Upper lobe of right lung (tissue), 1 donor: ENCODE data around the gene SLC23A2. TPM values are rescaled to one million over a fixed set of nuclear protein-coding genes. Genes with fewer than 3 reads are reported as not detected.

Experiments
- ATAC-seq: fragments of 200-7000 bp; cut with Tn5 transposase; one replicate; pipeline ENCODE4 v1.9.1; 2020; ENCODE audit warnings: mild to moderate bottlenecking, moderate library complexity
- DNase-seq: peaks from one replicate; pipeline ENCODE4 v3.0.0-alpha.2; 2020
- H3K27ac ChIP-seq: fragments of 200-600 bp; one replicate; pipeline ENCODE4 v1.8.0; 2022
- H3K27me3 ChIP-seq: fragments of 200-600 bp; one replicate; pipeline ENCODE4 v1.8.0; 2022; ENCODE audit warnings: mild to moderate bottlenecking
- H3K36me3 ChIP-seq: fragments of 200-600 bp; one replicate; pipeline ENCODE4 v1.8.0; 2022
- H3K4me1 ChIP-seq: fragments of 200-600 bp; one replicate; pipeline ENCODE4 v1.8.0; 2022
- H3K4me3 ChIP-seq: fragments of 200-600 bp; one replicate; pipeline ENCODE4 v1.8.0; 2022; ENCODE audit warnings: mild to moderate bottlenecking
- H3K9me3 ChIP-seq: fragments of 200-600 bp; one replicate; pipeline ENCODE4 v1.8.0; 2022
- CTCF ChIP-seq: fragments of 200-600 bp; IDR thresholded peaks from one replicate; pipeline ENCODE4 v1.8.0; 2022; ENCODE audit warnings: antibody characterized with exemption
- intact Hi-C: fragments of 100-400 bp; cut with DNase I; formaldehyde crosslinking; loops from one replicate; pipeline ENCODE4 v1.11.0; 2022
- total RNA-seq: library from RNA; stranded (reverse); fragmentation: NEBNext Ultra II Directional; extraction: Animal tissue kit (Norgen Biotek cat#: 25700); gene quantifications from one replicate; pipeline ENCODE4 v1.2.1, GENCODE V29; 2021
- donor health status: DM: no; HTN: yes; CAD: no; lungs with severe emphysema.

The SLC23A2 gene
- total RNA-seq, 1 donor from 2014 or later: 26.2 TPM

GRCh38 chr20:4905613-4906012 is 95.7 kb downstream of the SLC23A2 start:
- DNase-seq: no peak
- peaks cover 10% of the 10 kb centered on the region for H3K36me3 ChIP-seq
- intact Hi-C loops: no loop called here
- no peaks in the 10 kb centered on the region for H3K9me3 ChIP-seq
- H3K27ac ChIP-seq: no peak overlapping the region
- no peaks in the 10 kb centered on the region for H3K27me3 ChIP-seq
- H3K4me1 ChIP-seq: no peaks in the 10 kb centered on the region
- no peak for ATAC-seq
- no peak for TF ChIP-seq CTCF
- no peak overlapping the region for H3K4me3 ChIP-seq

- DNase-seq (no peak), ATAC-seq (no peak)
- TF ChIP-seq CTCF: no peak
Observed at GRCh38 chr20:4905195-4905594, 96.1 kb downstream of the SLC23A2 start.

GRCh38 chr20:4904127-4904860 is 97.0 kb downstream of the SLC23A2 start:
- Histone ChIP-seq H3K4me3 (no peak overlapping the region), H3K9me3 (no peaks in the 10 kb centered on the region), H3K36me3 (peaks cover 10% of the 10 kb centered on the region), H3K4me1 (no peaks in the 10 kb centered on the region), H3K27ac (no peak overlapping the region), H3K27me3 (no peaks in the 10 kb centered on the region)
- intact Hi-C loops: no loop called here
- DNase-seq (no peak), ATAC-seq (no peak)
- no peak for TF ChIP-seq CTCF

More at GRCh38 chr20:4905195-4905594, 96.1 kb downstream of the SLC23A2 start:
- Histone ChIP-seq H3K4me1 (no peaks in the 10 kb centered on the region), H3K9me3 (no peaks in the 10 kb centered on the region), H3K4me3 (no peak overlapping the region), H3K36me3 (peaks cover 10% of the 10 kb centered on the region), H3K27me3 (no peaks in the 10 kb centered on the region), H3K27ac (no peak overlapping the region)
- intact Hi-C loops: no loop called here

- Histone ChIP-seq H3K27ac (no peak overlapping the region), H3K4me3 (no peak overlapping the region), H3K36me3 (peaks cover 14% of the 10 kb centered on the region), H3K9me3 (no peaks in the 10 kb centered on the region), H3K4me1 (peaks cover 9% of the 10 kb centered on the region), H3K27me3 (no peaks in the 10 kb centered on the region)
- DNase-seq (no peak), ATAC-seq (no peak)
- TF ChIP-seq CTCF: no peak
- intact Hi-C loops: no loop called here
Observed at GRCh38 chr20:4902788-4903187, 98.5 kb downstream of the SLC23A2 start.

GRCh38 chr20:4901031-4901818 is 100.1 kb downstream of the SLC23A2 start:
- DNase-seq: no peak
- Histone ChIP-seq H3K4me1 (peaks cover 9% of the 10 kb centered on the region), H3K9me3 (no peaks in the 10 kb centered on the region), H3K27me3 (no peaks in the 10 kb centered on the region), H3K27ac (no peak overlapping the region), H3K36me3 (peaks cover 14% of the 10 kb centered on the region), H3K4me3 (no peak overlapping the region)
- intact Hi-C loops: no loop called here
- ATAC-seq: no peak
- no peak for TF ChIP-seq CTCF
